ENCODE measurements around the gene SERP2.

SERP2 gene

DNA sequence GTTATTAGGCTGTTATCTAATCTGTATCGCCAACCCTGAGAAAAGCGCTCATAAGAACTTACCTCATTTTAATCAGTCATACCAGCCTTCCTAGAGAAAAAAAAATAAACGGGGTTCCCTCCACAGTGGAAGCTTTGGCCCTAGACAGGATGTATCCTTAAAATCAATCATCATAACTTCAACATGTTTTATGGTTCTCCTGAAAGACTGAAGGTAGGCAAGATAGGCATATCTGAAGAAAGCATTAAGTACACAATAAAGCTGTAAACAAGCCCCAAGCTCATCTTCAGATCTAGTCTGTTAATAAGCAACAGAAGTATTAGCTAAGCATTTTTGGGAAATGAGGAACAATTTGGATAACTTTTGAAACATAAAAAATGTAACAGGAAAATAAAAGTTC, 18.7 kb upstream of the SERP2 start:
- DNase-seq (ENCODE audit: low read depth) = no peak
- no peak overlapping the region for H3K4me3 ChIP-seq (ENCODE audit: control insufficient read depth, low read depth, low read length)
- TF ChIP-seq, protein P1, sequence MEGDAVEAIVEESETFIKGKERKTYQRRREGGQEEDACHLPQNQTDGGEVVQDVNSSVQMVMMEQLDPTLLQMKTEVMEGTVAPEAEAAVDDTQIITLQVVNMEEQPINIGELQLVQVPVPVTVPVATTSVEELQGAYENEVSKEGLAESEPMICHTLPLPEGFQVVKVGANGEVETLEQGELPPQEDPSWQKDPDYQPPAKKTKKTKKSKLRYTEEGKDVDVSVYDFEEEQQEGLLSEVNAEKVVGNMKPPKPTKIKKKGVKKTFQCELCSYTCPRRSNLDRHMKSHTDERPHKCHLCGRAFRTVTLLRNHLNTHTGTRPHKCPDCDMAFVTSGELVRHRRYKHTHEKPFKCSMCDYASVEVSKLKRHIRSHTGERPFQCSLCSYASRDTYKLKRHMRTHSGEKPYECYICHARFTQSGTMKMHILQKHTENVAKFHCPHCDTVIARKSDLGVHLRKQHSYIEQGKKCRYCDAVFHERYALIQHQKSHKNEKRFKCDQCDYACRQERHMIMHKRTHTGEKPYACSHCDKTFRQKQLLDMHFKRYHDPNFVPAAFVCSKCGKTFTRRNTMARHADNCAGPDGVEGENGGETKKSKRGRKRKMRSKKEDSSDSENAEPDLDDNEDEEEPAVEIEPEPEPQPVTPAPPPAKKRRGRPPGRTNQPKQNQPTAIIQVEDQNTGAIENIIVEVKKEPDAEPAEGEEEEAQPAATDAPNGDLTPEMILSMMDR (conservative IDR thresholded peaks at IDR 0.05; ENCODE audit: control insufficient read depth, insufficient read depth, low read depth, low read length) = no peak

DNA sequence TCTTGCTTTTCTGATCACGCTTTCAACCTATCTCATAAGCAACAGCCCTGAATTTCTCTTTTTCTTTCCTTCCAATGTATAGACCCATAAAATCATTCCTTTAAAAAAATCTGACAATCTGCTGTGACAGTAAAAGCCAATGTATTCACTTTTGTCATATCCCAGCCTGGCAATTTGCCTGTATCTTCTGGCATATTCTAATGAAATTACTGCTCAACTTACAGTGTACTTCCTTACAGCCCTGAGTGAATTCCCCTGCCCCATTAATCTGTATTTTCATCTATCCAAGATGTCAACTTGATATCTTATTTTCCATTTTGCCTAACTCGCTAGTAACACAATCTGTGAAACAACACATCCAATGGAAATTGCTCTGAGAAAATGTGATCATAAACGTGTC, 18.0 kb upstream of the SERP2 start:
- no peak overlapping the region for H3K4me3 ChIP-seq (ENCODE audit: control insufficient read depth, low read depth, low read length)
- DNase-seq (ENCODE audit: low read depth) = no peak
- TF ChIP-seq, protein P1 (conservative IDR thresholded peaks at IDR 0.05; ENCODE audit: control insufficient read depth, insufficient read depth, low read depth, low read length) = no peak

DNA sequence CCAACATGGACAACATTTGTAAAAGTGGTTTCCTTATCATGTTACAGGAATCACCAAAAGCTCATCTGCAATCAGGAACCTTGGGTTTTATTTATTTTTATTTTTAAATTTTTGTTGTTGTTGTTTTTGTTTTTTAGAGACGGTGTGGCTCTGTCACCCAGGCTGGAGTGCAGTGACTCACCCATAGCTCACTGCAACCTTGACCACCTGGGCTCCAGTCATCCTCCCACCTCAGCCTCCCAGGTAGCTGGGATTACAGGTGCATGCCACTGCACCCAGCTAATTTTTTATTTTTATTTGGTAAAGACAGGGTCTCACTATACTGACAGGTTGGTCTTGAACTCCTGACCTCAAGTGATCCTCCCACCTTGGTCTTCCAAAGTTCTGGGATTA, 13.6 kb upstream of the SERP2 start:
- TF ChIP-seq, protein P1 (conservative IDR thresholded peaks at IDR 0.05; ENCODE audit: control insufficient read depth, insufficient read depth, low read depth, low read length) = no peak
- H3K4me3 ChIP-seq (ENCODE audit: control insufficient read depth, low read depth, low read length) = no peak overlapping the region
- DNase-seq (ENCODE audit: low read depth) = no peak

DNA sequence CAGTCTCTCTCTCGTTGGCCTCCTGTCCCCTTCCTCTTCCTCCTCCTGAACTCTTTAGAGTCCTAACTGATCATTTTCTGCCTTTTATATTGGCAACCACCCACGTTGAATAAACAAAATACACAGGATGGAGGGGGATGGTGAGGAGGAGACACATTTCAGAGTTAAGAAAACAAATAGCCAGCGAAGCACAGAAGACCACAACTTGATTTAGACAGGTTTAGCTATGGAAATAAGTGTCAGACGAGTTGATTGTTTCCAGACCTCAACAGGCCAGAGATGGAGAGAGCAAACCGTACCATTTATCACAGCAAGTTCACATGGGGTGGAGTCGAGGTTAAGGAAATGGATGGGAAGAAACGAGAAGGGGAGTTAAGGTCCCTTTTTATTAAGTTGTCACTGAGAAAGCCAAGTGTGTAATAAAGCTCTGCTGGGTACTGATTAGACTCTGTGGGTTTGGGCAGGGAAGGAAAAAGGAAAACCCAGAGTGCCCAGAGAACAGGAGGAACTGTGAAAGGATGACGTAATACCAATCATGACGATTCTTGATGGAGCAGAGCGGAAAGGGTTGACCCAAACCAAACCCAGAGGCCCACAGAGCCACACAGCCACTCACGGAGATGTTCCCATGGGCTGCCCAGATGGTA, 11.1 kb upstream of the SERP2 start:
- peak; percentile 29 for DNase-seq (ENCODE audit: low read depth)
- no peak overlapping the region for H3K4me3 ChIP-seq (ENCODE audit: control insufficient read depth, low read depth, low read length)
- TF ChIP-seq, protein P1 (conservative IDR thresholded peaks at IDR 0.05; ENCODE audit: control insufficient read depth, insufficient read depth, low read depth, low read length) = no peak

DNA sequence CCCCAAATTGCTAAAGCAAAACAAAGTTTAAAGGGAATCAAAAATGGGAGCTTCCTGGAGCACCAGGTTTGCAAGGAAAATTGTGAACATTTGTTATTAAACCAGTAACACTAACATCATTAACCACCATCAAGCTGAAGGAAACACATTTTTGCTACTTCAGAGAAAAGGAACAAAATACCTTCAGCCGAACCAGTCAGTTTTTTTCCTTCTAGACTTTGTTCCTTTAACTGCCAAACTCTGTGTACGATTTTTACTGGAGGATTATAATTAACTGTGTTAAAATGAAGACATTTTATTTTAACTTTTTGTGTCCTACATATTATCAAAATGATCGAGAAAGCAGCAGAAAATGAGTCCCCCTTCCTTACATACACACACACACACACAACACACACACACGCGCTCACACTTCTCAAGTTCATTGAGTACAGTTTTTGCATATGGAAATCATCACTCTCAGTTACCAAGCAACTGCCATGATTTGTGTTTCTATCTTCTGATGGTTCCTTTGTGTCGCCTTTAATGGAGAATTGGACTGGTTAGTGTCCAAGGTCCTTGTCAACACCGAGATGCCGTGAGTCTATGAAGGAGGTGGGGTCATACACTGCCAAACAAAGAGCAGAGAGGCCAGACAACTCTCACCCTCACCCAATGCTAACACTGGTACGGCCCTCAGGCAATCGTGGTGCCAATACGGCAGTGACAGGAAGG, 9.8 kb upstream of the SERP2 start:
- no peak overlapping the region for H3K4me3 ChIP-seq (ENCODE audit: control insufficient read depth, low read depth, low read length)
- no peak for DNase-seq (ENCODE audit: low read depth)
- TF ChIP-seq, protein P1 (conservative IDR thresholded peaks at IDR 0.05; ENCODE audit: control insufficient read depth, insufficient read depth, low read depth, low read length) = no peak

GRCh38 chr13:44364345-44365000, 9.2 kb upstream of the SERP2 start:
- DNase-seq (ENCODE audit: low read depth) = peak; percentile 76
- no peak overlapping the region for H3K4me3 ChIP-seq (ENCODE audit: control insufficient read depth, low read depth, low read length)
- TF ChIP-seq, protein P1 (conservative IDR thresholded peaks at IDR 0.05; ENCODE audit: control insufficient read depth, insufficient read depth, low read depth, low read length) = no peak
